ENCODE measurements around the gene LIN7B. TPM values are rescaled to one million over a fixed set of nuclear protein-coding genes. Genes with fewer than 3 reads are reported as not detected.

The LIN7B gene
- total RNA-seq, 1 experiment from 2014 or later: 2.6 TPM

DNA sequence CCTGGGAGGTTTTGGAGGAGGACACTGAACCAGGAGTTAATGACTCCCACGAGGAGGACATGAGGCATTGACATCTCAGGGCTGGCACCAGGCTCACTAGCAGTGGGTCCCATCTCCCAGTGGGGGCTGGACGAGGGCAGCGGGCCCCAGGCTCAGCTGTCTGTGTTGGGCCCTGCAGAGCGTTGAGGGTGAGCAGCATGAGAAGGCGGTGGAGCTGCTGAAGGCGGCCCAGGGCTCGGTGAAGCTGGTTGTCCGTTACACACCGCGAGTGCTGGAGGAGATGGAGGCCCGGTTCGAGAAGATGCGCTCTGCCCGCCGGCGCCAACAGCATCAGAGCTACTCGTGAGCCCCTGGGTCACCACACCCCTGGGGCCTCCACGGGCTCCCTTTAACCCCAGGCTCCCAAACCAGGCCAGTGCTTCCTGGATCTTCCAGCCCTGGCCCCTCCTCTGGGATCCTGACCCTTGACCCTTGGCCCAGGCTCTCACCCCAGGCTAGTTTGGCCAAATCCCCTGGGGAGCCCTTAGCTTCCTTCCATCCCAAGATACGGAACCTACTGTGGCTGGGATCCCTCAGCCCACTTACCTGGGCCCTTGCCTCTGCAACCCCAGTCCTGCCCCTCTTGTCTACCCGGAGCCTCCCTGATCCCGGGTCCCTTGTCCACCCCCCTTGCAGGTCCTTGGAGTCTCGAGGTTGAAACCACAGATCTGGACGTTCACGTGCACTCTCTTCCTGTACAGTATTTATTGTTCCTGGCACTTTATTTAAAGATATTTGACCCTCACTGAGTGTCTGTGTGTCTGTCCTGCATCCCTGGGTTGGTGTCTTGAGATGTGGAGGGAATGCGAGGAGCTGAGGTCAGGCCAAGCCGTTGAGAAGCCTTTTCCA, 3.8 kb downstream of the LIN7B start:
- DNase-seq (ENCODE audit: unreplicated experiment): no peak
- peak overlapping the region; percentile 83 for H3K4me3 Mint-ChIP-seq (ENCODE audit: unreplicated experiment)
- BruUV-seq (replicated peaks): no TSS peak
- TF ChIP-seq, protein P1, sequence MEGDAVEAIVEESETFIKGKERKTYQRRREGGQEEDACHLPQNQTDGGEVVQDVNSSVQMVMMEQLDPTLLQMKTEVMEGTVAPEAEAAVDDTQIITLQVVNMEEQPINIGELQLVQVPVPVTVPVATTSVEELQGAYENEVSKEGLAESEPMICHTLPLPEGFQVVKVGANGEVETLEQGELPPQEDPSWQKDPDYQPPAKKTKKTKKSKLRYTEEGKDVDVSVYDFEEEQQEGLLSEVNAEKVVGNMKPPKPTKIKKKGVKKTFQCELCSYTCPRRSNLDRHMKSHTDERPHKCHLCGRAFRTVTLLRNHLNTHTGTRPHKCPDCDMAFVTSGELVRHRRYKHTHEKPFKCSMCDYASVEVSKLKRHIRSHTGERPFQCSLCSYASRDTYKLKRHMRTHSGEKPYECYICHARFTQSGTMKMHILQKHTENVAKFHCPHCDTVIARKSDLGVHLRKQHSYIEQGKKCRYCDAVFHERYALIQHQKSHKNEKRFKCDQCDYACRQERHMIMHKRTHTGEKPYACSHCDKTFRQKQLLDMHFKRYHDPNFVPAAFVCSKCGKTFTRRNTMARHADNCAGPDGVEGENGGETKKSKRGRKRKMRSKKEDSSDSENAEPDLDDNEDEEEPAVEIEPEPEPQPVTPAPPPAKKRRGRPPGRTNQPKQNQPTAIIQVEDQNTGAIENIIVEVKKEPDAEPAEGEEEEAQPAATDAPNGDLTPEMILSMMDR (IDR thresholded peaks at IDR 0.05; ENCODE audit: unreplicated experiment): no peak
- H3K9me3 Mint-ChIP-seq (ENCODE audit: unreplicated experiment): no peaks in the 10 kb centered on the region
- no peaks in the 10 kb centered on the region for H3K27me3 Mint-ChIP-seq (ENCODE audit: insufficient read depth, unreplicated experiment)
- peaks cover 42% of the 10 kb centered on the region for H3K4me1 Mint-ChIP-seq (ENCODE audit: insufficient read depth, unreplicated experiment)
- peaks cover 20% of the 10 kb centered on the region for H3K36me3 Mint-ChIP-seq (ENCODE audit: insufficient read depth, unreplicated experiment)
- CTCF ChIA-PET: interaction anchor here (0.6 to 2.6 kb wide), 12 partner anchors 9 to 146 kb away, joined by 3 to 8 read pairs (median 4); partner anchors contain the start of gene TRPM4
- POLR2A ChIA-PET: interaction anchor here (1.3 to 2.4 kb wide), 2 partner anchors 10 to 32 kb away, joined by 4 to 8 read pairs; no protein-coding TSS in a partner anchor
- H3K27ac Mint-ChIP-seq (ENCODE audit: low read depth, unreplicated experiment): peak overlapping the region; percentile 83
- intact Hi-C loops (cut with micrococcal nuclease): no loop called here

DNA sequence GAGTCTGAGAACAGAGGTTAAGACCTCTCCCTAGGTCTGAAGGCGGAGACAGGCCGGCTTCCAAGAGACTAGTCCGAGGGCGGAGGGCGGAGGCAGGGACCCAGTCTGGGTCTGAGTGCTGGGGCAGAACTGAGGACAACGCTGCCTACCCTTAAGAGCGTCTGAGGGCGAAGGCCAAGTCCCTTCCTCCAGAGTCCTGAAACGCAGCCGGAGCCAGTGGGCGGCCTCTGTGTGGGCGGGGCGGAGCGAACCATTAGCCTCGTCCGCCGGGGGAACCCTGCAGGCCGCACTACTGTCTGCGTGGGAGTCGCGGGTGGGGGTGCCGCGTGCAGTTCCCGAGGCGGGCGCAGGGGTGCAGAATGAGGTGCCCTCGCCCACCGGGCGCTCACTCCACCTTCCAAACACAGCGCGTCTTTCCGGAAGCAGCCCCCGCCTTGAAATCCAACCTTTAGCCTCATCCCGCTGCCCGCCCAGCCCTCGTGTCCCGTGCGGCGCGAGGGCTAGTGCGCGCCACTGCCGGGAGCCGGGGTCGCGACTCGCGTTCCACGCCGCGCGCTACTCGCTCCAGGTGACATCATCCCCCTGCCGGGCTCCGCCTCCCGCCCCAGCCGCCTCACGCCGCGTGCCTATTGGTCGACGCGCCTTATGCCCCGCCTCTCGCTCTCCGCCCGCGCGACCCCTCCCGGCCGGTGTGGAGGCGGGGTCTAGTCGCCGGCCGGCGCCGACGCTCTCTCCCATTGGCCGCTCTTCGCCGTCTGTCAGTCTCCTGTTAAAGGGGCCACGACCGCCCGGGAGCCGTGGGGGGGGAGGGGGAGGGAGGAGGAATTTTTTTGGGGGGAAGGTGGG, 4.6 kb downstream of the LIN7B start, which contains the start of gene C19orf73:
Gene C19orf73 (minus strand): TSS at position 579 of the 846 bp plus-strand sequence. CDS start 121 bp downstream, at position 458.
- Mint-ChIP-seq H3K4me1 (ENCODE audit: insufficient read depth, unreplicated experiment) (peaks cover 34% of the 10 kb centered on the region), H3K9me3 (ENCODE audit: unreplicated experiment) (no peaks in the 10 kb centered on the region), H3K4me3 (ENCODE audit: unreplicated experiment) (peak within 1 kb of the TSS; percentile 83), H3K27ac (ENCODE audit: low read depth, unreplicated experiment) (peak within 1 kb of the TSS; percentile 83), H3K36me3 (ENCODE audit: insufficient read depth, unreplicated experiment) (peaks cover 20% of the 10 kb centered on the region), H3K27me3 (ENCODE audit: insufficient read depth, unreplicated experiment) (no peaks in the 10 kb centered on the region)
- peak; percentile 95 for DNase-seq (ENCODE audit: unreplicated experiment)
- intact Hi-C loops (cut with micrococcal nuclease): no loop called here
- ChIA-PET POLR2A (interaction anchor here (2.2 to 2.4 kb wide), 2 partner anchors 10 to 21 kb away, joined by 8 read pairs; no protein-coding TSS in a partner anchor), CTCF (interaction anchor here (0.6 to 2.6 kb wide), 7 partner anchors 9 to 145 kb away, joined by 3 to 8 read pairs (median 3); no protein-coding TSS in a partner anchor)
- BruUV-seq (replicated peaks): TSS peak; percentile 86
- TF ChIP-seq, protein P1 (IDR thresholded peaks at IDR 0.05; ENCODE audit: unreplicated experiment): no peak

DNA sequence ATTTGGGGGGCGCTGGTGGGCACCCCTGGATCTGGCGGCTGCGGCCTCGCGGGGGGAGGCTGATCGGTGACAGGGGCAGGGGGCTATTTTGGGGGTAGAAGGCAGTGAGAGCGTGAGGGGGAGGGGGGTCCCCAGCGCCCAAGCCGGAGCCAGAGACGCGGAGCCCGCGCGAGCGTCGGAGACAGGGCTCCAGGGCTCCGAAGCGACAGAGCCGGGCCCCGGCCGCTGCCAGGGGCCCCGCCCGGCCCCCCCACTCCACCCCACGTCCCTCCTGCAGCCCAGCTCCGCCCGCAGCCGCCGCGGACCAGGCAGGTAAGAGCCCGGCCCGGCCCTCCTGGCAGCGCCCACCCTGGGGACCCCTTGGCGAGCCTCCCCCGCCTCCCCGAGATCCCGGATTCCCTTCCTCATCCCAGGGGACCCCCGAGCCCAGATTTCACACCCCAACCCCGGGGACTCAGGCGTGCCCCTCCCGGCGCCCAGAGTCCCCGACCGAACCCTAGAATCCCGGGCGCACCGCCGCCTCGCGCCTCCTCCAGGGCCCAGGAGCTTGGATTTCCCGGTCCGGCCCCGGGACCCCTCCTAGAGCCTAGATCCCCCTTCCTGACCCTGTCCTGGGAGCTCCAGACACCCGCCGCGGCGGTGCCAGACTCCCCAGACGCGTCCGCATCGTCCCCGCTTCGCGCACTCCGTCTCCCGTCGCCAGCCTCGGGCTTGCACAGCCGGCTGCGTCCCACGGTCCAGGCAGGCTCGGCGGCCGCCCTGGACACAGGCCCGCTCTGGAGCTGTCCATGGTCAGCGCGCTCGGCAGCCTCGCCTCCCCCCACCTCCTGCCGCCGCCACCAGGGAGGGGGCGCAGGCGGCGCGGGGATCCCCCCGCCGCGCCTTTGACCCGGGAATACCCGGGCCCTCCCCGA, 5.5 kb downstream of the LIN7B start, which contains the start of gene PPFIA3:
Gene PPFIA3 (plus strand): TSS at position 134 of the 914 bp plus-strand sequence. CDS start 8,330 bp downstream, outside the sequence.
- Mint-ChIP-seq H3K27me3 (ENCODE audit: insufficient read depth, unreplicated experiment) (no peaks in the 10 kb centered on the region), H3K36me3 (ENCODE audit: insufficient read depth, unreplicated experiment) (peaks cover 23% of the 10 kb centered on the region), H3K4me1 (ENCODE audit: insufficient read depth, unreplicated experiment) (peaks cover 31% of the 10 kb centered on the region), H3K9me3 (ENCODE audit: unreplicated experiment) (no peaks in the 10 kb centered on the region), H3K27ac (ENCODE audit: low read depth, unreplicated experiment) (peak within 1 kb of the TSS; percentile 83), H3K4me3 (ENCODE audit: unreplicated experiment) (peak within 1 kb of the TSS; percentile 83)
- no TSS peak for BruUV-seq (replicated peaks)
- ChIA-PET CTCF (interaction anchor here (0.6 to 2.6 kb wide), 7 partner anchors 10 to 79 kb away, joined by 3 to 10 read pairs (median 4); no protein-coding TSS in a partner anchor), POLR2A (interaction anchor here (0.6 to 2.2 kb wide), 8 partner anchors 8 to 153 kb away, joined by 3 to 8 read pairs (median 6); no protein-coding TSS in a partner anchor)
- DNase-seq (ENCODE audit: unreplicated experiment): peak; percentile 55
- intact Hi-C loops (cut with micrococcal nuclease): no loop called here
- TF ChIP-seq, protein P1 (IDR thresholded peaks at IDR 0.05; ENCODE audit: unreplicated experiment): no peak

Data from MCF 10A (cell line).